Activated CD4-positive, alpha-beta T cell treated with anti-CD3 and anti-CD28 coated beads, Interleukin-2, amount 50 U/mL, for 4 hours (primary cell): ENCODE data around the gene SLC25A33.
A peak's percentile ranks its signal among the peaks of the same experiment; 100 is the strongest.
"Not testable (repeated sequence)": the region's sequence is repeated elsewhere in the genome, so short reads cannot be mapped to it uniquely, and the experiment has no call there.

Experiments used
- DNase-seq, 2 experiments: peaks; one replicate each; pipeline ENCODE4 v3.0.0-alpha.2; 2020

Gene SLC25A33

DNA sequence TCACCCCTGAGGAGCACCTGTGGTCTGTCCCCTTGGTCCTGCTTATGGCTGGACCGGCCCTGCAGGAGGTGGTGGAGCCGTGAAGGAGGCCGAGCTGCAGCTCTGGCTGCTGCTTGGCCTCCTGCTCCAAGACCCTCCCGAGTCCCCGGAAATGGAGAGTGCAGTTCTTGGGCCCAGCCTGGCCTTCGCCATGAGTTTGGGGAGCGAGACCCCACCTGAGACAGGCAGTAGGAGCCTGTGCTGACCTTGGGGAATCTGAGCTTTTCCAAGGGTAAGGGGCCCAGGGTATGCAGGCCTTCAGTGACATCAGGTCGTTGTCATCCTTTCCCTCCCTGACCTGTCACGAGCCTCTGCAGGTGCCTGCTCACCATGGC is 63.5 kb downstream of the SLC25A33 start:
- DNase-seq, result no peak

DNA sequence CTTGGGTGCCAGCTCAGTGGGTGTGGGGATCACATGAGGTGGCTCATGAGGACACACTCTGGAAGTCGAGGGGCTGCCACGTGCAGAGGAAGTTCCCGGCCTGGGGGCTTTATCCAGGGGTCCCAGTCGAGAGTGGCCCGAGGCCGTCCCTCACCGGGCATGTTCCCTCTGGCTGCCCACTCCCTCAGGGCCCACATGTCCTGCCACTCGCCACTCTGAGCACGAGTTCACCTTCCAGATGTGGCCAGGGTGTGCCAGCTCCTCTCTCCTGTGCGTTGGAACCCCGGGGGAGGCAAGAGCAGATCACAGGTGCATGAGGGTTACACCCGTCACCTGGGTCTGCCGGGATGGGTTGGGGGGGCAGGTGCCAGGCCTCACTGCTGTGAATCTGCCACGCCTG is 64.0 kb downstream of the SLC25A33 start:
- DNase-seq, result no peak

GRCh38 chr1:9603766-9604753 is 64.8 kb downstream of the SLC25A33 start:
- DNase-seq, result no peak

DNA sequence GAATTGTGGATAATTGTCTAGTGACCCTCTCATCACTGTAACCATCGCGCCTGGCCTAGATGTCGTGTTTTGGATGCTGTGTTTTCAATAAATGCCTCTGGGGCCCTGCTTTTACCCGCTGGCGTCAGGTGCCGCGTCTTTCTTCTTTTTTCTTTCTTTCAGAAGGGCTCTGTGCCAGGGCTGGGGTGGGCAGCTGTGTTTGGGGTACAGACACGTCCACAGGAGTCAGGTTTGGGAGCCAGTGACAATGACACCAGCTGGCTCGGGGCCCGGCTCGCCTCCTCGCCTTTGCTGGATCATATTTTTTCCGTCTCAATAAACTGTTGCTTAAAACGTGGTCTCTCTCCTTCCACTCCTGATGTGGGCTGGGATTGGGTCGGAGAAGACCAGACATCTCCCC is 65.6 kb downstream of the SLC25A33 start:
- DNase-seq, result no peak

GRCh38 chr1:9605946-9606455 is 66.7 kb downstream of the SLC25A33 start:
- DNase-seq, result no peak

GRCh38 chr1:9606458-9606857 is 67.2 kb downstream of the SLC25A33 start:
- DNase-seq, result no peak

- DNase-seq, result no peak
Measured at GRCh38 chr1:9606948-9607347, 67.7 kb downstream of the SLC25A33 start.

GRCh38 chr1:9607352-9607751 is 68.1 kb downstream of the SLC25A33 start:
- no peak for DNase-seq

DNA sequence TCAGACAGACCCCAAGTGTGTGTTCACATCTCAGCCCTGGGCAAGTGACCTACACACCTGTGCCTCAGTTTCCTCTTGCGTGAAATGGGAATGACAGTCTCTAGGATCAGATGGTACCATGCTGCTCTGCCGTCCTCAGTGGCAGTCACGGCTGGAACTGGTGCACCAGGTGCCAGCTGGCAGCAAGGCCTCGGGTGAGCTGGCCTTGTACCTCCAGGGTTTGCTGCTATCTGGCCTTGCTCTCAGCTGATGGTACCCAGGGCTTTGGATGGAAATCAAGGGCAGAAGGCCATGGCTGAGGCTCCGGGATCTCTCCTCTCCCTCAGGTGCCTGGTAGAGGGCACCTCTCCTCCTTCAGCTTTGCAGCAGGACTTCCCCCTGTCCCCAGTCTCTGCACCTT is 70.7 kb downstream of the SLC25A33 start:
- DNase-seq, result no peak

DNA sequence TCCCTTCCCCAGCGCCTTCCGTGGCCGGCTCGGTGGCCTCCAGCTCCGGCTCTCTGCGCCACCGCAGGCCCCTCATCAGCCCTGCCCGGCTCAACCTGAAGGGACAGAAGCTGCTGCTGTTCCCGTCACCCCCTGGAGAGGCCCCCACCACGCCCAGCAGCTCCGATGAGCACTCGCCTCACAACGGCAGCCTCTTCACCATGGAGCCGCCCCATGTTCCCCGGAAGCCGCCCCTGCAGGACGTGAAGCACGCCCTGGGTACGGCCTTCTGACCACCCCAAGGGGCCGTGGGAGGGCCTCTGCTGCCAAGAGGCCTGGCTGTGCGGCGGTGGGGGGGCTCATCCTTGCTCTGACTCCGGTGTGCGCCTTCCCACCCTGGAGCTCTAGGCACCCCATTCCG is 71.3 kb downstream of the SLC25A33 start:
- no peak for DNase-seq

GRCh38 chr1:9611716-9612115 is 72.5 kb downstream of the SLC25A33 start:
- no peak for DNase-seq

- no peak for DNase-seq
Measured at GRCh38 chr1:9612162-9612845, 73.0 kb downstream of the SLC25A33 start.

- DNase-seq, result no peak
Measured at GRCh38 chr1:9612871-9613624, 73.8 kb downstream of the SLC25A33 start.

DNA sequence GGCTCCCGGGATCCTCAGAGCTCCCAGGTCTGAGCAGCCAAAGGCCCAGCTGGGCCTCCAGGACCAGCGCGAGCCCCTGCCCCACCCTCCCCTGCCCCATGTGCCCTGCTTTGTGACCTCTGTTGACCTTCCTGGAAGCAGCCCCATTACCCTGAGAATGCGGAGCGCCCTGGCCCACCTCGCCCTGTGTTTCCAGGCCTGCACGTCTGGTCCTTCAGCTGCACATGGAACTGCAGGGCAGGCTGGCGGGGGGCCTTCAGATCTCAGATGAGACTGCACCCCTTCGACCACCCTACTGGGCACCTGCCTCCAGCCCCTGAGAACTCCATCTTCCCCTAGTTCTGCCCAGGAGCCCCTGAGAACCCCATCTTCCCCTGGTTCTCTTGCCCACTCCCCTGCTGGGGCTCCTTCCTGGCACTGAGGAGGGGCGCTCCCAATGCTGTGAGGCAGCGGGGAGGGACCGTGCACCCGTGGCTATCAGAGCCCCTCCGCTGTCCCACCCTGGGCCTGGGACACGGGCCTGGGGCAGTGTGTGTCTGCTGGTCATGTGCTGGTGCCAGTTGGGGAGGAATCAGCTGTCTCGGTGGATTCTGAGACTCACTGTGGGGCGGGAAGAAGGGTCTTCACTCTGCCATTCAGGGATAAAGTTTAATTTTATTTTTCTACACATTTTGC is 74.5 kb downstream of the SLC25A33 start:
- DNase-seq, result no peak

DNA sequence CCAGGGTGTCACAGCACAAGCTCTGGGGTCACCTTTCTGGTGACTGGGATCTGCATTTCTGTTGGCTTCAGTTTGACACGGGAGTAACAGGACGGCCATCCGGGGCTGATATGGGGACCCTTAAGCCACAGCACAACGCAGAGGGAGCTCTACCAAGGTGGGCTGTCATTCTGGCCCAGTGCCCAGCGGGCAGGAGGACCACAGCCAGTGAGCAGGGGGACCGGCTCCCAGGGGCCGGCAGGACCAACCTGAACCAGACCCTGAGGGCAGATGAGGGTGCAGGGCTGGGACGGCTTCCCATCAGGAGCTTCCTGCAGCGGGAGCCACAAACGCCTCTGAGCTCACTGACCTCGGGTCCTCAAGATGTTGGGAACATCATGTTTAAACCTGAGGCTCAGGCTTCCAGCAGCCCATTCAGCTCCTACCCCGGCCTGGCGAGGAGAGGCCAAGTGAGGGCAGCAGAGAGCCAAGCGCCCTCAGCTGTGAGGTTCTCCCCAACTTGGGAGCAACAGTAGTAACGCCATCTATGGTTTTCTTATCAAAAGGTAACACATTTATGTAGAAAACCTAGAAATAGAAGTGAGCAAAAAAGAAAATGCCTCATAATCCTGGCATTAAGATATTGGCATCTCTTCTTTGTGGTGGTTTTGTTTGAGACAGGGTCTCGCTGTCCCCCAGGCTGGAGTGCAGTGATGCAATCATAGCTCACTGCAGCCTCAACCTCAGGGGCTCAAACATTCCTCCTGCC is 76.2 kb downstream of the SLC25A33 start:
- DNase-seq, result peak; percentile 40 to 50

DNA sequence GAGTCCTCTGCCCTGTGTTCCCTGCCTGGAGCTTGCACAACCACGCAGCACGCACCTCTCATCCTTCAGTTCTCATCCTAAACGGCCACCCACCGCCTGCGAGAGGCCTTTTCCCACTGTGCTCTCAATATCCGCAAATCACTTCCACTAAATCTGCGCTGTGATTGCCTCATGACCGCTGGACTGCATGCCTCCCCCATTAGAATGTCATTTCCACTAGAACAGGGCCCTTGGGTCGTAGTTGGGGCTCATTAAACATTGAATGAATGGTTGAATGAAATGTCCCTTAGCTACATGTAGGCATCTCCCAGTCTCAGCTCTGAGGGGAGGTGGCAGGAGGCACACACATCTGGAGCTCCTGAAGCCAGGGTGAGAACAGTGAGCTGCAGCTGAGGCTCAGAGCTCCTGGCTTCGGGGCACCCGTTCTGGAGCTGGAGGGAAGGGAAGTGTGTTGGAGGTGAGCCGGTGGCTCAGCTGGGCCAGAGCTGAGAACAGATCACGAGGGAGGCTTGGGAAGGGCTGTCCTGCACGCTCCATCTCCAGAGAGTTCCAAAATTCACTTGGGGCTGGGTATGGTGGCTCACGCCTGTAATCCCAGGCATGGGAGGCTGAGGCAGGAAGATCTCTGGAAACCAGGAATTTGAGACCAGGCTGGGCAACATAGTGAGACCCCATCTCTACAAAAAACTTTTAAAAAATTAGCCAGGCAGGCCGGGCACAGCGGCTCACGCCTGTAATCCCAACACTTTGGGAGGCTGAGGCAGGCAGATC is 79.8 kb downstream of the SLC25A33 start:
- no peak for DNase-seq

DNA sequence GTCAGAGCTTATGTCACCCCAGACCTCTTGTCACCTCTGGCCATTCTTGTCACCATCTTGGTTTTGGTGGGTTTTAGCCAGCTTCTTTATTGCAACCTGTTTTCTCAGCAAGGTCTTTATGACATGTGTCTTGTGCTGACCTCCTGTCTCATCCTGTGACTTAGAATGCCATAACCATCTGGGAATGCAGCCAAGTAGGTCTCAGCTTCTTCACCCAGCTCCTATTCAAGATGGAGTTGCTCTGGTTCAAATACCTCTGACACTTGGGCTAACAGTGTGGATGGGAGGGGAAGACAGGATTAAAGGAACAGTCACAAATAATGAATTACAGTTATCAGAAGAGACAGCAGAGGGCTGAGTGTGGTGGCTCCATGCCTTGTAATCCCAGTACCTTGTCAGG is 81.8 kb downstream of the SLC25A33 start:
- DNase-seq, result no peak

DNA sequence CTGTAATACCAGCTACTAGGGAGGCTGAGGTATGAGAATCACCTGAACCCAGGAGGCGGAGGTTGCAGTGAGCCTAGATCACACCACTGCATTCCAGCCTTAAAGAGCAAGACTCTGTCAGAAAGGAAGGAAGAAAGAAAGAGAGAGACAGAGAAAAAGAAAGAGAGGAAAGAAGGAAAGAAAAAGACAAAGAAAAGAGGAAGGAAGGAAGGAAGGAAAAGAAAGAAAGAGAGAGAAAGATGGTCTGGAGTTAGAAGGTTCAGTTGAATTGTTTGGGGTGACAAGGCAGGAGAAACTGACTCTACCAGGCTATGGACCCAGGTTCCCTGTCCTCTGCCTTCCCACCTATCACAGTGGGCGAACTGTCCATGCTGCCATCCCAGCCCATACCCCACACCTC is 84.8 kb downstream of the SLC25A33 start:
- no peak for DNase-seq

DNA sequence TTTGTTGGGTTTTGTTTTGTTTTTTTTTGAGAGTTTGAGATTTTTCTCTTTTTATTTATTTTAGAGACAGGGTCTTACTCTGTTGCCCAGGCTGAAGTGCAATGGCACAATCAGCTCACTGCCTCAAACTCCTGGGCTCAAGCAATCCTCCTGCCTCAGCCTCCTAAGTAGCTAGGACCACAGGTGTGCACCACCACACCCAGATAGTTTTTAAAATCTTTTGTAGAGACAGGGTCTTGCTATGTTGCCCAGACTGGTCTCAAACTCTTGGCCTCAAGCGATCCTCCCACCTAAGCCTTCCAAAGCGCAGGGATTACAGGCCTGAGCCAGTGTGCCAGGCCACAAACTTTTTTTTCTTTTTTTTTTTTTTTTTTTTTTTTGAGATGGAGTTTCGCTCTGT is 85.8 kb downstream of the SLC25A33 start:
- DNase-seq, result not testable (repeated sequence)

DNA sequence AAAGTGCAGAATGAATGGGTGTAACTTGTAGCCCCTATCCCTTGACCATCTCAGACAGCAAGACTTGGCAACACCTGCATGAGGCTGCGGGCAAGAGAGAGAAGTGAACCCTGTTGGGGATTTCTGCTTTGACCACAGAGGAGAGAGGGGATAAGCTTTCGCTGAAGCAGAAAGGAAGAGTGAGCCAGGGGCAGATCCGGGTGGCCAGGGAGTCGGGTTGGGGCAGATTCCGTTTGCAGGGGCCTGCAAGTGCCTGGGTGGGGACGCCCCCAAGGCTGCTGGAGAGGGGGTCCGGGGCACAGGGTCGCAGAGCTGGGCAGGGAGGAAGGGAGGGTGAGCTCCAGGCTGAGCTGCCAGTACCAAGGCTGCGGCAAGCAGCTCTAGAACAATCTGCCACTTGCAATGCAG is 86.9 kb downstream of the SLC25A33 start:
- no peak for DNase-seq
